H1 (cell line): Measurements from ENCODE around the gene MOV10L1.

Experiments used
- ASH2L ChIP-seq: fragments of 200-600, 300-600 bp; sonication (generic); IDR thresholded peaks from one replicate; pipeline ENCODE4 v1.7.1; 2017; ENCODE audit warnings: low read length
- CEBPB ChIP-seq: IDR thresholded peaks from 2 replicates; pipeline ENCODE4 v1.6.1; 2012; ENCODE audit warnings: low read depth, low read length
- EP300 ChIP-seq, 2 experiments: IDR thresholded peaks; 1 replicate in 1 of 2; 2 replicates in 1 of 2; pipeline ENCODE4 v1.6.1; 2011 to 2012; ENCODE audit warnings: low read depth in 2 of 2, low read length in 2 of 2, mild to moderate bottlenecking in 2 of 2, borderline replicate concordance in 1 of 2, inconsistent platforms in 1 of 2, moderate library complexity in 1 of 2
- HDAC6 ChIP-seq: IDR thresholded peaks from one replicate; pipeline ENCODE4 v1.7.1; 2012; ENCODE audit warnings: low read depth, mild to moderate bottlenecking, inconsistent platforms, low read length, moderate library complexity
- JUND ChIP-seq: IDR thresholded peaks from 2 replicates; pipeline ENCODE4 v1.6.1; 2011; ENCODE audit warnings: mild to moderate bottlenecking, improper control_type of control experiment, low read length
- MAX ChIP-seq: IDR thresholded peaks from 2 replicates; pipeline ENCODE4 v1.6.1; 2012; ENCODE audit warnings: inconsistent platforms
- POLR2A ChIP-seq, 2 experiments: IDR thresholded peaks; 1 replicate in 1 of 2; 2 replicates in 1 of 2; pipeline ENCODE4 v1.6.1; 2011; ENCODE audit warnings: low read depth in 2 of 2, low read length in 2 of 2, mild to moderate bottlenecking in 2 of 2; ENCODE audit errors: control extremely low read depth in 1 of 2
- POLR2AphosphoS5 ChIP-seq: IDR thresholded peaks from 2 replicates; pipeline ENCODE4 v1.6.1; 2011; ENCODE audit warnings: low read depth, low read length
- POU5F1 ChIP-seq: IDR thresholded peaks from 2 replicates; pipeline ENCODE4 v1.6.1; 2011; ENCODE audit warnings: low read depth, mild to moderate bottlenecking, low read length, moderate library complexity
- RXRA ChIP-seq: IDR thresholded peaks from 2 replicates; pipeline ENCODE4 v1.6.1; 2011; ENCODE audit warnings: low read depth, mild to moderate bottlenecking, low read length, moderate library complexity; ENCODE audit not compliant: insufficient read depth
- SP1 ChIP-seq: IDR thresholded peaks from 2 replicates; pipeline ENCODE4 v1.6.1; 2011; ENCODE audit warnings: low read depth, low read length
- TEAD4 ChIP-seq: IDR thresholded peaks from 2 replicates; pipeline ENCODE4 v1.6.1; 2012; ENCODE audit warnings: low read depth, low read length, inconsistent platforms, mixed read lengths
- TF ChIP-seq, protein P1 (sequence below): IDR thresholded peaks from 2 replicates; pipeline ENCODE4 v1.6.1; 2011; ENCODE audit warnings: low read length, improper control_type of control experiment
- TF ChIP-seq, protein P2 (sequence below), 3 experiments: IDR thresholded peaks; 1 replicate in 2 of 3; 2 replicates in 1 of 3; pipeline versions ENCODE4 v1.5.1 to v1.6.1; 2011; ENCODE audit warnings: low read length in 3 of 3, mild to moderate bottlenecking in 3 of 3, inconsistent platforms in 2 of 3, low read depth in 1 of 3, moderate library complexity in 1 of 3; ENCODE audit not compliant: insufficient read depth in 1 of 3; ENCODE audit errors: control extremely low read depth in 1 of 3

DNA sequence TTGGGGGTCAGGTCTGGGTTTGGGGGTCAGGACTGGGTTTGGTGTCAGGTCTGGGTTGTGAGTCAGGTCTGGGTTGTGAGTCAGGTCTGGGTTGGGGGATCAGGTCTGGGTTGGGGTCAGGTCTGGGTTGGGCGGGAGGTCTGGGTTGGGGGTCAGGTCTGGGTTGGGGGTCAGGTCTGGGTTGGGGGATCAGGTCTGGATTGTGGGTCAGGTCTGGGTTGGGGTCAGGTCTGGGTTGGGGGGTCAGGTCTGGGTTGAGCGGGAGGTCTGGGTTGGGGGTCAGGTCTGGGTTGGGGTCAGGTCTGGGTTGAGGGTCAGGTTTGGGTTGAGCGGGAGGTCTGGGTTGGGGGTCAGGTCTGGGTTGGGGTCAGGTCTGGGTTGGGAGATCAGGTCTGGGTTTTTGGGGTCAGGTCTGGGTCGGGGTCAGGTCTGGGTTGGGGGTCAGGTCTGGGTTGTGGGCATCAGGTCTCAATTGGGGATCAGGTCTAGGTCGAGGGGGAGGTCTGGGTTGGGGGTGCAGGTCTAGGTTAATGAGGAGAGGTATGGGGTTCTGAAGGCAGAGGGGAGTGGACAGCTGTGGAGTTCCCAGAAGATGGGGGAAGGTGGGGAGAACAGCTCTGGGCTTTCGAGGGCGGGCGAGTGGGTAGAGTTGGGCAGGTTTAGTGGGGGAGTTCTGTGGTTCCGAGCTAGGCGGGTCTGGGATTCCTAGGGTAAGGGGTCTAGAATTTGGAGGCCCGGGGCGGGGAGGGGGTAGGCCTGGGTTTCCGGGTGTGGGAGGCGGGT, 32.3 kb upstream of the MOV10L1 start:
- TF ChIP-seq SP1 (no peak), MAX (no peak), POLR2A (IDR thresholded peaks at IDR 0.05; ENCODE audit: control extremely low read depth in 1 of 2, low read depth in 2 of 2, low read length in 2 of 2) (no peak), POU5F1 (no peak), EP300 (IDR thresholded peaks at IDR 0.05; ENCODE audit: borderline replicate concordance in 1 of 2, low read depth in 2 of 2, low read length in 2 of 2) (no peak), POLR2AphosphoS5 (no peak), ASH2L (no peak), TEAD4 (no peak), HDAC6 (no peak), CEBPB (no peak), RXRA (no peak), JUND (no peak)
- TF ChIP-seq, protein P1, sequence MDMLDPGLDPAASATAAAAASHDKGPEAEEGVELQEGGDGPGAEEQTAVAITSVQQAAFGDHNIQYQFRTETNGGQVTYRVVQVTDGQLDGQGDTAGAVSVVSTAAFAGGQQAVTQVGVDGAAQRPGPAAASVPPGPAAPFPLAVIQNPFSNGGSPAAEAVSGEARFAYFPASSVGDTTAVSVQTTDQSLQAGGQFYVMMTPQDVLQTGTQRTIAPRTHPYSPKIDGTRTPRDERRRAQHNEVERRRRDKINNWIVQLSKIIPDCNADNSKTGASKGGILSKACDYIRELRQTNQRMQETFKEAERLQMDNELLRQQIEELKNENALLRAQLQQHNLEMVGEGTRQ = no peak
- TF ChIP-seq, protein P2, sequence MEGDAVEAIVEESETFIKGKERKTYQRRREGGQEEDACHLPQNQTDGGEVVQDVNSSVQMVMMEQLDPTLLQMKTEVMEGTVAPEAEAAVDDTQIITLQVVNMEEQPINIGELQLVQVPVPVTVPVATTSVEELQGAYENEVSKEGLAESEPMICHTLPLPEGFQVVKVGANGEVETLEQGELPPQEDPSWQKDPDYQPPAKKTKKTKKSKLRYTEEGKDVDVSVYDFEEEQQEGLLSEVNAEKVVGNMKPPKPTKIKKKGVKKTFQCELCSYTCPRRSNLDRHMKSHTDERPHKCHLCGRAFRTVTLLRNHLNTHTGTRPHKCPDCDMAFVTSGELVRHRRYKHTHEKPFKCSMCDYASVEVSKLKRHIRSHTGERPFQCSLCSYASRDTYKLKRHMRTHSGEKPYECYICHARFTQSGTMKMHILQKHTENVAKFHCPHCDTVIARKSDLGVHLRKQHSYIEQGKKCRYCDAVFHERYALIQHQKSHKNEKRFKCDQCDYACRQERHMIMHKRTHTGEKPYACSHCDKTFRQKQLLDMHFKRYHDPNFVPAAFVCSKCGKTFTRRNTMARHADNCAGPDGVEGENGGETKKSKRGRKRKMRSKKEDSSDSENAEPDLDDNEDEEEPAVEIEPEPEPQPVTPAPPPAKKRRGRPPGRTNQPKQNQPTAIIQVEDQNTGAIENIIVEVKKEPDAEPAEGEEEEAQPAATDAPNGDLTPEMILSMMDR (IDR thresholded peaks at IDR 0.05; ENCODE audit: control extremely low read depth in 1 of 3, insufficient read depth in 1 of 3, low read depth in 1 of 3, low read length in 3 of 3) = no peak
